ENCODE measurements around the gene IL24.

IL24 gene

GRCh38 chr1:206882555-206882954 lies 14.7 kb upstream of the IL24 start:
- no peak for DNase-seq

- no peak for DNase-seq
These were observed 14.1 kb upstream of the IL24 start for GRCh38 chr1:206883160-206883559.

- no peak for DNase-seq
These were observed 13.4 kb upstream of the IL24 start for GRCh38 chr1:206883876-206884275.

DNA sequence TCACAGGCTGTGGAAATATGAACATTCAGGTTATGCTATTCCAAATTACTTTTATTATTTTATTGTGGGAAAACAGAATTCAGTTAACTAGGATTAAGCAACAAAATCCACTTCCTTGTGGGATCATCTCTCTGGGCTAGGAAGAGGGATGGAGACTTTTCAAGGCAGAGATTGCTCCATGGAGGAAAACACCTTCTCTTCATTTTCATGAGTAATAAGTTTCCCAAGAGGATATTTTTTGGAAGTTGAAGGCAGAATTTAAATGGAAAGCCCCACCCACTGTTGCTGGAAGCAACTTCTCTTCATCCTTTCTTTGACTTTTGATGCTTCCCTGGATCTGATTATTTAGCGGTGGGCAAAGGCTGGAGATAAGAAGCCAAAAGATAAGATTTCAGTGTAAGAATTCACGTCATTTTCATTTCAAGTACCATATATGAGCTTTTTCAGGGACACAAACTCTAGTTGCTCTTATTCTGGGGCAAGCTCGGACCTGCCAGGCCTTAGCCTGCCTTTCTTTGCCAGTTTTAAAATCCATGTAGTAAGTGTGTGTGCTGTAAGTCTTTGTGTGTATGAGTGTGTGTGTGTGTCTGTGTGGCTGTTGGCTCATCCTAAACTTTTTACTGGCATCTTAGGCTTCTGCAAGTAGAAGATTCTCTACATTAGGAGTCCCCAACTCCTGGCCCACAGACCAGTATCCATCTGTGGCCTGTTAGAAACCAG lies 11.7 kb upstream of the IL24 start:
- DNase-seq = no peak

- no peak for DNase-seq
These were observed 10.4 kb upstream of the IL24 start for GRCh38 chr1:206886831-206887230.

DNA sequence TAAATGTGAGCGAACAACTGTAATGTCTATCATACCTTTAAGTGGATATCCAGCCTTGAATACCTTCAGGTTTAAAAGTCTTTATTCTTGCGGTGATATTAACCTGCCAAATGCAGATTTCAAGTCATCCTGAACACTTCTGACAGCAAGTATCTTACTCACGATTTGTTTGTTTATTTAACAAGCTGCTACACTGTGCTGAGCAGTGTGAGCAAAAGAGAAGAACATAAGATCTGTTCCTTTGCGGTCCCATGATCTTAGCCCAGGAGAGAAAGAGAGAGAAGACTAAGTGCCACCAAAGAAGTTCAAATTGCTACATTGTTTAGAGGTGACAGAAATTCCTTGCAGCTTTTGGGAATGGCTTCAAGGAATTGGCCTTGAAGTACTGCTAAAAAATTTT lies 9.5 kb upstream of the IL24 start:
- DNase-seq = no peak

DNA sequence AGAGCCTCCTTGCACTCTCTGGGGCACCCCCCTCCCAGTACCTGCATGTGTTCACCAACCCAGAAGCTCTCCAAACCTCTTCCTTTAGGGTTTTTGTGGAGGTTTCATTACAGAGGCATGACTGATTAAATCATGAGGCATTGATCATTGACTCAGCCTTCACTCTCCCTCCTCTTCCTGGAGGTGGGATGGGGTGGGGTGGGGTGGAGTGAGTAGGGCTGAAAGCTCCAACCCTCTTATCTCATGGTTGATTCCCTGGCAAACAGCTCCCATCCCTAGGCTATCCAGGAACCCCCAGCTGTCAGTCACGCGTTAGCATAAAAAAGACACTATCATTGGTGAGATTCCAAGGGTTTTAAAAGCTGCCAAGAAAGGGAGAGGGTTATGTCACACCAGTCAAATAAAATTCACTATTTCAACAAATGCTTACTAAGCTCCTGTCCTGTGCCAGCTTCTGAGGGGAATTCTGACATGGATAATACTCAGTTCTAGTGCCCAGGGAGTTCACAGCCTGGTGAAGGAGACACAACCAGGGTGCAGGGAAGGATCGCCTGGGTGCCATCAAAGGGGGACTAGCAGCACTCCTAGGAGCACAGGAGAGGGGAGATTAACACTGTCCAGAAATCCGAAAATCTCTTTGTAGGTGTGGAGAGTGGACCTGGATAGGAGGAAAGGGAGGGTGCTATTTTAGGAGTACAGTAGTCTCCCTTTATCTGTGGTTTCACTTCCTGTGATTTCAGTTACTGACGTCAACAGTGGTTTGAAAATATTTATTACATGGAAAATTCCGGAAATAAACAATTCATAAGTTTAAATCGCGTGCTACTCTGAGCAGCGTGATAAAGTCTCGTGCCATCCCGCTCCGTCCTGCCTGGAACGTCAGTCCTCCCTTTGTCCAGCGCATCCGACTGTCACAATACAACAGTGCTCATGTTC lies 6.8 kb upstream of the IL24 start:
- DNase-seq = no peak

GRCh38 chr1:206891412-206891811 lies 5.8 kb upstream of the IL24 start:
- no peak for DNase-seq

GRCh38 chr1:206892351-206892984 lies 4.8 kb upstream of the IL24 start:
- DNase-seq = no peak

DNA sequence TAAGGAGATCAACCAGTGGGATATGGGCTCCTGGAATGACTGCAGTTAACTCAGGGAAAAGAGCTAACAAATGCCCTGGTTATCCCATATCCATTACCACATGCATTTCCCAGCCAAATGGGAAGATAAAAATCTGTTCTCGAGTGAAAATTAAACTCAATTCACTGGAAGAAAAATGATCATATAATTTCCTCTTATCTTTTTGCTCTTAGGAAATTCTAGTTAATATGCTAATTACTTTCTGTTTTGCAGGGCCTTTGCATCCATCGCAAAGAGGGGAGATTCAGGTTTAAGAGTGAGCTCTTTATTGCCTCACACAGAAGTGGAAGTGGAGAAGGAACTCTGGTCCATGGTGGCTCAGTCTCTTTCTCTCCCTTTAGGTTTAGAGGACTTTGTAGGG lies 3.9 kb upstream of the IL24 start:
- no peak for DNase-seq

DNA sequence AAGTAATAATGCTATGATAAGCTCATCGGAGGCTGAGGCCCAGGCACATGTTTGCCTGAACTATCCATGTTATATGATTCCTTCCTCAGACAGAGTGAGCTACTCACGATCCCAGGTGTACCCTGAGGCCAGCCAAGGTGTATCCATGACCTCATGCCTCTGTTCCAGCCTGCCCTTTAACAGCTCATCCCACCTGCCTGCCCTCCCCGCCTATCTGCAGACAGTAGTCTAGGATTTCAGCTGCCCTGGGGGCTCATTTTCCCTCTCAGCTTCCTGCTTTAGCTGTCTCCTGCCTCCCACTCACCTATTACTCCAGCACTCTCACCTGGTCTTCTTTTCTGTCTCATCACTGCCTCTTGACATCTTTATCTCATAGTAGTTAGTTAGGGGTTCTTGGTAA lies 1.9 kb upstream of the IL24 start:
- peak; percentile 88 for DNase-seq

GRCh38 chr1:206895837-206896242 lies 1.4 kb upstream of the IL24 start:
- peak; percentile 72 for DNase-seq

GRCh38 chr1:206896261-206896660 lies 982 bp upstream of the IL24 start:
- no peak for DNase-seq

- no peak for DNase-seq
These were observed 1.1 kb downstream of the IL24 start for GRCh38 chr1:206898089-206898914.

DNA sequence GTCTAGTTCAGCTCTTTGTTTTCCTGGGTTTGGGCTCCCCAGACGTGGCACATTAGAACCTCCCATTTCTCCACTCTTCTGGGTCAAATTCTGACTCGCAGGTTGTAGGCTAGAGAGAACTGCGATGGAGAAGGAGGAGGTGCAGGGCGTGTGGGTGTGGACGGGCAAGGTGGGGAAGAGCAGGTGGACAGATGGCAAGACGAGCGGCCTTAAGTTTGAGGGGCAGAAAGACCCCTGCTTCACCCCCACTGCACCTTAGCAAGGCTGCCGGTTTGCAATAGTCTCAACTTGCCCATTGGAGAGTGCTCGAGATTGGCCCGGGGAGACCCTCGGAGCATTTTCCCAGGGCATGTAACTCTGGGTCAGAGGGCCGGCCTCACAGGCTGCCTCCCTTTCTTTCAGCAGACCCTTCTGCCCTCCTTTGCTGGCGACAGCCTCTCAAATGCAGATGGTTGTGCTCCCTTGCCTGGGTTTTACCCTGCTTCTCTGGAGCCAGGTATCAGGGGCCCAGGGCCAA lies 1.7 kb downstream of the IL24 start:
- DNase-seq = no peak

GRCh38 chr1:206899717-206900116 lies 2.5 kb downstream of the IL24 start:
- DNase-seq = no peak

- no peak for DNase-seq
These were observed 2.9 kb downstream of the IL24 start for GRCh38 chr1:206900149-206900548.

GRCh38 chr1:206901944-206902343 lies 4.7 kb downstream of the IL24 start:
- no peak for DNase-seq

DNA sequence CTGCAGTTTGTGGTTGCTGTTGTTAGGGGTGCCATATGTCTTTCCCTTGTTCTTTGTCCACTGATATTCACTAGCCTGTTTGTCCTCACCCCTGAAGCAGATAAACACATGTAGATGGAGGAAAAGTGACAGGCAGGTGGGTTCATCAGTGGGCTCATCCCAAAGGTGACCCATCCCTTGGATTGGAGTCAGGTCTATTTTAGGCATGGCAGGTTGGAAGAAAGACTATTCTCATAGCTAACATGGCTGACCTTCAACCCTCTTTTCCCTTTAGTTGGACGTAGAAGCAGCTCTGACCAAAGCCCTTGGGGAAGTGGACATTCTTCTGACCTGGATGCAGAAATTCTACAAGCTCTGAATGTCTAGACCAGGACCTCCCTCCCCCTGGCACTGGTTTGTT lies 5.5 kb downstream of the IL24 start:
- no peak for DNase-seq

DNA sequence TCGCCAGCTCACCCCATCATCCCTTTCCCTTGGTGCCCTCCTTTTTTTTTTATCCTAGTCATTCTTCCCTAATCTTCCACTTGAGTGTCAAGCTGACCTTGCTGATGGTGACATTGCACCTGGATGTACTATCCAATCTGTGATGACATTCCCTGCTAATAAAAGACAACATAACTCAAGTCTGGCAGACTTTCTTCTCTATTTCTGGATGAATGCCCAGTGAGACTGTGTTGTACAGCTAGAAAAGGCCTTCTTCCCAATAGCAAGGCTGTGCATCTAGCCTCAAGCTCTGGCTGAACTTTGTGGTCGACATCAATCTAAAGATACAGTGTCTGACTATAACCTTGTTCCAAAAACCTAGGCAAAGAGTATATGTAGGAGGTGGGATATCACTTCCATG lies 6.4 kb downstream of the IL24 start:
- DNase-seq = no peak

DNA sequence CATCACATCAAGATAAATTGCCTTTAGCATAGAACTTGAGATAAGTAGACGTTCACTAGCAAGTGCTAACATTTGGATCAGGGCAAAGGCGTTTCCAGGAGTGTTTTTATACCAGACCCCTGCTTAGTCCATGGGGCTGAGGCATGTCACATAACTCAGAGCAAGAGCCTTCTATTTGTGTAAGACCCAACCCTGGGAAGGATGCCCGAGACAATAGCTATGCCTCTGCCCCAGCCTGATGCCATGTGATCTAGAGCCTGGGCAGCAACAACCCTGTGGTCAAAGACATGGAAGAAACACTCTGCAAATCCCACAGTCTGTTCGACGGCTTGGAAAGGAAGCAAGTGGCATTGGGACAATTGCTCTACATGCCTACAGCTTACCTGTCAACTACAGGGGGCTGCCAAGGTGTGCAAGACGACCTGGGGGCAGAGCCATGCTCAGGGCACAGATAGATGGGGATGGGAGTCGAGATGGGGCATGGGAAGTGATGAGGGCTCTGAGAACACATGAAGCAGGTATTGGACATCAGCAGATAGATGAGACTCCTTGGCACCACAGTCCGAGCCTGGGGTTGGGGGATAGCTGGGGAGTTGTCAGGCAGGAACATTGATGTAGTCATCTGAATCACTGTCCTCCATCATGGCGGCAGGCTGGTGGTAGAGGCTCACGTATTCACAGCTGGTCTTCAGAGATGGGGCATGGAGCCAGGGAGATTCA lies 7.3 kb downstream of the IL24 start:
- no peak for DNase-seq
